ENCODE data around the gene SYT13. TPM values are rescaled to one million over a fixed set of nuclear protein-coding genes. Genes with fewer than 3 reads are reported as not detected.

The SYT13 gene
- total and polyA plus RNA-seq, 2 donors (not counting 3 experiments of a cell fraction or from before 2014, with no cell fraction given), result not detected

GRCh38 chr11:45319077-45319476, 32.9 kb upstream of the SYT13 start:
- POLR2A ChIA-PET, result no interaction called here
- Histone ChIP-seq H4K20me1 (replicated peaks; ENCODE audit: control insufficient read depth, extremely low read depth, insufficient read depth, low read length) (no peaks in the 10 kb centered on the region), H3K4me3 (replicated peaks in 1 of 3; ENCODE audit: insufficient read depth in 1 of 3, low read depth in 1 of 3, low read length in 3 of 3) (no peak overlapping the region), H3K27ac (ENCODE audit: insufficient read depth, low read depth, low read length) (no peak overlapping the region), H3K9ac (replicated peaks; ENCODE audit: extremely low read depth, insufficient read depth, low read length) (no peak overlapping the region), H3K36me3 (ENCODE audit: control insufficient read depth in 2 of 2, extremely low read depth in 1 of 2, insufficient read depth in 2 of 2, low read length in 2 of 2) (no peaks in the 10 kb centered on the region), H3K27me3 (ENCODE audit: control insufficient read depth in 2 of 2, insufficient read depth in 2 of 2, low read length in 2 of 2) (peaks cover 0 to 2% of the 10 kb centered on the region in 2 experiments), H3K9me1 (replicated peaks; ENCODE audit: control insufficient read depth, extremely low read depth, insufficient read depth, low read length) (no peaks in the 10 kb centered on the region), H3K79me2 (ENCODE audit: control insufficient read depth, insufficient read depth, low read length) (no peaks in the 10 kb centered on the region), H3K9me3 (replicated peaks; ENCODE audit: control insufficient read depth, insufficient read depth, low read length) (no peaks in the 10 kb centered on the region), H3K4me2 (ENCODE audit: insufficient read depth, low read length) (no peak overlapping the region), H3K4me1 (ENCODE audit: control insufficient read depth, extremely low read depth, insufficient read depth, low read length) (no peaks in the 10 kb centered on the region), H2AFZ (ENCODE audit: low read depth, low read length) (no peak overlapping the region)
- BruUV-seq (replicated peaks), result no TSS peak
- TF ChIP-seq MYC (IDR thresholded peaks at IDR 0.05; ENCODE audit: low read depth, low read length) (no peak), GATA2 (IDR thresholded peaks at IDR 0.05; ENCODE audit: insufficient read depth, insufficient read length, low read depth, low read length) (no peak), EZH2 (IDR thresholded peaks at IDR 0.05; ENCODE audit: borderline replicate concordance, low read depth, low read length, severe bottlenecking) (no peak), JUN (IDR thresholded peaks at IDR 0.05; ENCODE audit: borderline replicate concordance, insufficient read depth, insufficient read length, low read depth) (no peak), POLR2A (IDR thresholded peaks at IDR 0.05; ENCODE audit: low read depth, low read length) (no peak), MAX (IDR thresholded peaks at IDR 0.05; ENCODE audit: insufficient read depth, insufficient read length) (no peak)
- intact Hi-C loops (cut with micrococcal nuclease) (no loop called here), dilution Hi-C loops (cut with MboI; ENCODE audit: extremely low pct_ligation_motif_present, low sequenced_read_pairs) (no loop called here)
- DNase-seq (ENCODE audit: low read depth, low spot score), result no peak
- CTCF ChIA-PET, result interaction anchor here (0.9 to 1.8 kb wide), 6 partner anchors 9 to 453 kb away, joined by 3 to 7 read pairs (median 3); no protein-coding TSS in a partner anchor
- FAIRE-seq, result no peak

DNA sequence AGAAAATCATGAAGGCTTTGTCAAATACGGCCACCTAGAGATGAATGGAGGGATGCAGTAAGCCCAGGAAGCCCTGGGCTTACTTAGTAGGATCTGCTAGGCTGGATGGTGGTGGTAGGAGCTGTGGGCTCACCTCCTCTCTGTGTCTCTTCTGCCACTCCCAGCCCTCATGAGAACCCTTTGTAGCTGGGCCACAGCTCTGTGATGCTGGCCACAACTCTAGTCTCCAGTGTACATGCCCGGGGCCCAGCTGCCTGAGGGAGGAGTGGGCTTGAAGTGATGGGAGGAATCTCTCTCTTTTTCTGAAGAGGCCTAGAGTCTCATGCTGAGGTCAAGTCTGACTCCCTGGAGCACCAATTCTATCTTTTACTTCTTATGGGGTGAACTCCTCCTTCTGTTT, 32.4 kb upstream of the SYT13 start:
- Histone ChIP-seq H3K9ac (replicated peaks; ENCODE audit: extremely low read depth, insufficient read depth, low read length) (no peak overlapping the region), H3K9me3 (replicated peaks; ENCODE audit: control insufficient read depth, insufficient read depth, low read length) (no peaks in the 10 kb centered on the region), H3K4me3 (replicated peaks in 1 of 3; ENCODE audit: insufficient read depth in 1 of 3, low read depth in 1 of 3, low read length in 3 of 3) (no peak overlapping the region), H3K79me2 (ENCODE audit: control insufficient read depth, insufficient read depth, low read length) (no peaks in the 10 kb centered on the region), H3K9me1 (replicated peaks; ENCODE audit: control insufficient read depth, extremely low read depth, insufficient read depth, low read length) (no peaks in the 10 kb centered on the region), H3K27me3 (ENCODE audit: control insufficient read depth in 2 of 2, insufficient read depth in 2 of 2, low read length in 2 of 2) (peaks cover 1 to 7% of the 10 kb centered on the region in 2 experiments), H4K20me1 (replicated peaks; ENCODE audit: control insufficient read depth, extremely low read depth, insufficient read depth, low read length) (no peaks in the 10 kb centered on the region), H2AFZ (ENCODE audit: low read depth, low read length) (no peak overlapping the region), H3K4me1 (ENCODE audit: control insufficient read depth, extremely low read depth, insufficient read depth, low read length) (no peaks in the 10 kb centered on the region), H3K4me2 (ENCODE audit: insufficient read depth, low read length) (no peak overlapping the region), H3K27ac (ENCODE audit: insufficient read depth, low read depth, low read length) (no peak overlapping the region), H3K36me3 (ENCODE audit: control insufficient read depth in 2 of 2, extremely low read depth in 1 of 2, insufficient read depth in 2 of 2, low read length in 2 of 2) (no peaks in the 10 kb centered on the region)
- BruUV-seq (replicated peaks), result no TSS peak
- DNase-seq (ENCODE audit: low read depth, low spot score) (no peak), FAIRE-seq (no peak)
- dilution Hi-C loops (cut with MboI; ENCODE audit: extremely low pct_ligation_motif_present, low sequenced_read_pairs), result no loop called here
- ChIA-PET POLR2A (no interaction called here), CTCF (interaction anchor here (1.0 to 1.8 kb wide), 4 partner anchors 10 to 453 kb away, joined by 3 to 7 read pairs (median 3); no protein-coding TSS in a partner anchor)
- intact Hi-C loops (cut with micrococcal nuclease), result no loop called here
- TF ChIP-seq POLR2A (IDR thresholded peaks at IDR 0.05; ENCODE audit: low read depth, low read length), result no peak
